Measurements from ENCODE around the gene NEGR1.

NEGR1 gene

DNA sequence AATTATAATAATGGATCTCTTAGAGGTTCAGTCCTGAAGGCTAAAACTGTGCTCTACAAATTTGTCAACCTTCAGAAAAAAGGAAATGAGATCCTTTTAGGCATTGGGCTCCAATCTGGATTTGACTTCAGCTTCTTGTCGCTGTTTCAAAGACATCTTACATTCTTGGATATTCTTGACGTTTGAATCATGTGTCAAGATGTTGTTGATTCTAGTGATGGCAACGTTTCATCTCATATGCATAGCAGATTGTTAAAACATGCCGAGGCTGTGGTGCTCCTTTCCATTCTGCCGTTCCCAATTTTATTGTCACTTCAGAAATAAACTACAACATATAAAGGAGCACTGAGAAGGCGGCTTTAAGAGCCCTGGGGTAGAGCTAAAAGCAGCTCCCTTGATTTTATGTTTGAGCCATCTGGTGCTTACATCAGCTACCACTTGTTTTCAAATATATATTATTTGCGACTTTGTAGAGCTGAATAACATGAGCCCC is 733.9 kb downstream of the NEGR1 start:
- H3K27me3 ChIP-seq (replicated peaks; ENCODE audit: control insufficient read depth, insufficient read depth, low read length, poor library complexity, severe bottlenecking): no peaks in the 10 kb centered on the region
- no peak overlapping the region for H3K4me3 ChIP-seq (ENCODE audit: insufficient read depth, low read depth, low read length, poor library complexity, severe bottlenecking)
- H3K27ac ChIP-seq (ENCODE audit: insufficient read depth, low read length, poor library complexity, severe bottlenecking): no peak overlapping the region
- no peaks in the 10 kb centered on the region for H3K36me3 ChIP-seq (ENCODE audit: control insufficient read depth, insufficient read depth, low read length)
- no peaks in the 10 kb centered on the region for H3K4me1 ChIP-seq (ENCODE audit: control insufficient read depth, insufficient read depth, low read length, poor library complexity, severe bottlenecking)
- no peak for DNase-seq
- no peaks in the 10 kb centered on the region for H3K9me3 ChIP-seq (ENCODE audit: control insufficient read depth, low read length)

GRCh38 chr1:71542155-71542554 is 740.2 kb downstream of the NEGR1 start:
- no peak overlapping the region for H3K27ac ChIP-seq (ENCODE audit: insufficient read depth, low read length, poor library complexity, severe bottlenecking)
- no peaks in the 10 kb centered on the region for H3K9me3 ChIP-seq (ENCODE audit: control insufficient read depth, low read length)
- no peak for DNase-seq
- no peaks in the 10 kb centered on the region for H3K4me1 ChIP-seq (ENCODE audit: control insufficient read depth, insufficient read depth, low read length, poor library complexity, severe bottlenecking)
- no peaks in the 10 kb centered on the region for H3K27me3 ChIP-seq (replicated peaks; ENCODE audit: control insufficient read depth, insufficient read depth, low read length, poor library complexity, severe bottlenecking)
- no peaks in the 10 kb centered on the region for H3K36me3 ChIP-seq (ENCODE audit: control insufficient read depth, insufficient read depth, low read length)
- H3K4me3 ChIP-seq (ENCODE audit: insufficient read depth, low read depth, low read length, poor library complexity, severe bottlenecking): no peak overlapping the region

DNA sequence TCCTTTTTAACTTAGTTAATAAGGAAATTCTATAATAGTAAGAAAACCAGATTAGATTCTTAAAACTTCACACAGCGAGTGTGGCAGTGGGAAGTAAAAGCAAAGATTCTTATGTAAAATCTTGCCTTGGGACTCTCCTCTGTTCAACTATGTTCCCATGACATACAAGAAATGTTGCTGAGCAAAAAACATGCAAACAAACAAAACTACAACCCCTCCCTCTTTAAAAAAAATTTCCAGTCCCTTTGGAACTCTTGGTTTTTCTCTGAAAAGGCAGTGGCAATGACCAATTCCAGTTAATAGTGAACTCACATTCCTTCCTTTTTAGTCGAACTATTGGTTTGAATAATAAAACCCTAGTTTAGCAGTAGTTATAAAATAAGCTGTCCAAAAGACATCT is 748.4 kb downstream of the NEGR1 start:
- no peak overlapping the region for H3K4me3 ChIP-seq (ENCODE audit: insufficient read depth, low read depth, low read length, poor library complexity, severe bottlenecking)
- H3K36me3 ChIP-seq (ENCODE audit: control insufficient read depth, insufficient read depth, low read length): no peaks in the 10 kb centered on the region
- no peaks in the 10 kb centered on the region for H3K4me1 ChIP-seq (ENCODE audit: control insufficient read depth, insufficient read depth, low read length, poor library complexity, severe bottlenecking)
- no peak for DNase-seq
- H3K27me3 ChIP-seq (replicated peaks; ENCODE audit: control insufficient read depth, insufficient read depth, low read length, poor library complexity, severe bottlenecking): no peaks in the 10 kb centered on the region
- no peak overlapping the region for H3K27ac ChIP-seq (ENCODE audit: insufficient read depth, low read length, poor library complexity, severe bottlenecking)
- no peaks in the 10 kb centered on the region for H3K9me3 ChIP-seq (ENCODE audit: control insufficient read depth, low read length)

DNA sequence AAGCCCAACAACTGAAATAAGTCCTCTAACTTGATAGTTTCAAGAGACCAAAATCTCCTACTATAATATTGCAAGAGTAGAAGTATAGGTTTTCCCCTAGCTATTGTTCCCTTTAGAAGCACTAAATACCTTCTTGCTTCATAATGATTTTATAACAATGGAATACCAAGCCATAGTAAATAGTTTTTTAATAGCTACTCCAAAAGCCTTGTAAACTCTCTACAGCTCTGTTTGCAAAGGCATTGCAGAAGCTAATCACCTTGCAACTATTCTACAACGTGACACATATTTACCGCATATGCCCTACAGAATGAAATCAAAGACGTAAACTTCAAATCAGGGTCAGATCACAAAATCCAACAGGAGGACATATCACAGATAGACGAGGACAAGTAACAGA is 750.0 kb downstream of the NEGR1 start:
- DNase-seq: no peak
- Histone ChIP-seq H3K4me1 (ENCODE audit: control insufficient read depth, insufficient read depth, low read length, poor library complexity, severe bottlenecking) (no peaks in the 10 kb centered on the region), H3K27ac (ENCODE audit: insufficient read depth, low read length, poor library complexity, severe bottlenecking) (no peak overlapping the region), H3K4me3 (ENCODE audit: insufficient read depth, low read depth, low read length, poor library complexity, severe bottlenecking) (no peak overlapping the region), H3K36me3 (ENCODE audit: control insufficient read depth, insufficient read depth, low read length) (no peaks in the 10 kb centered on the region), H3K9me3 (ENCODE audit: control insufficient read depth, low read length) (no peaks in the 10 kb centered on the region), H3K27me3 (replicated peaks; ENCODE audit: control insufficient read depth, insufficient read depth, low read length, poor library complexity, severe bottlenecking) (no peaks in the 10 kb centered on the region)

DNA sequence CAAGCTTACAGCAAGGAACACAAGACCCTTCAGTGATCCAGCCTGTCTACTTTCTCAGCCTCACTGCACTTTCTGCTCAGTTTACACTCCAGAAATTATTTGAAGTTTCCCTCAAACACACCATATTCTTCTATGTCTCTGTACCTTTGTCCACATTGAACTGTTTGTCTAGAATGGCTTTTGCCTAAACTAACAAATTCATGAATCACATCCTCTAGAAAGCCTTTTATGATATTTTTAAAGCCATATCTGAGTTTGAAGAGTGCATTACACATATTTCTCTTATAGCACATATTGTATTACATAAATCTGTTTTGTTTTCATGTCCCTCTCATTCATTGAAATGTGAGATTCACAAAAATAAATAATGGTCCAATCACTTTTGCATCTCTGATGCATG is 755.5 kb downstream of the NEGR1 start:
- Histone ChIP-seq H3K4me1 (ENCODE audit: control insufficient read depth, insufficient read depth, low read length, poor library complexity, severe bottlenecking) (no peaks in the 10 kb centered on the region), H3K9me3 (ENCODE audit: control insufficient read depth, low read length) (no peaks in the 10 kb centered on the region), H3K27ac (ENCODE audit: insufficient read depth, low read length, poor library complexity, severe bottlenecking) (no peak overlapping the region), H3K27me3 (replicated peaks; ENCODE audit: control insufficient read depth, insufficient read depth, low read length, poor library complexity, severe bottlenecking) (no peaks in the 10 kb centered on the region), H3K4me3 (ENCODE audit: insufficient read depth, low read depth, low read length, poor library complexity, severe bottlenecking) (no peak overlapping the region), H3K36me3 (ENCODE audit: control insufficient read depth, insufficient read depth, low read length) (no peaks in the 10 kb centered on the region)
- no peak for DNase-seq

DNA sequence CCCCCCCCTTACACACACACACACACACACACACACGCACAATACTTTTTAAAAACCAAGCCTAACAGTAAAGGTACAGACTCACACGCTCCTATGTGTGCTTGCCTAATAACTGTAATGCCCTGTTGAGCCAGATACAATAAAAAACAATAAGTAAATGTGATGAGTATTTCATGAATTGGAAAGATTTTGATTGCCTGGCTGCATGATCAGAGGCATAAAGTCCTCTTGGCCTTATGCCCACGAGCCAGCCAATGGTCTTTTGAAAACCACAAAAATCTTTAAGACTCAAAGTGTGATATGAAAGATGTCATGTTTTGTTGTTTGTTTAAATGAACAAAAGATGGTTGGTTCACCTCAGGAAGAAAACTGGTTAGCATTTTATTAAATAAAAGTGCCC is 759.6 kb downstream of the NEGR1 start:
- H3K4me3 ChIP-seq (ENCODE audit: insufficient read depth, low read depth, low read length, poor library complexity, severe bottlenecking): no peak overlapping the region
- no peak overlapping the region for H3K27ac ChIP-seq (ENCODE audit: insufficient read depth, low read length, poor library complexity, severe bottlenecking)
- no peaks in the 10 kb centered on the region for H3K27me3 ChIP-seq (replicated peaks; ENCODE audit: control insufficient read depth, insufficient read depth, low read length, poor library complexity, severe bottlenecking)
- no peaks in the 10 kb centered on the region for H3K36me3 ChIP-seq (ENCODE audit: control insufficient read depth, insufficient read depth, low read length)
- DNase-seq: no peak
- H3K4me1 ChIP-seq (ENCODE audit: control insufficient read depth, insufficient read depth, low read length, poor library complexity, severe bottlenecking): no peaks in the 10 kb centered on the region
- H3K9me3 ChIP-seq (ENCODE audit: control insufficient read depth, low read length): no peaks in the 10 kb centered on the region

GRCh38 chr1:71521655-71522264 is 760.6 kb downstream of the NEGR1 start:
- Histone ChIP-seq H3K36me3 (ENCODE audit: control insufficient read depth, insufficient read depth, low read length) (no peaks in the 10 kb centered on the region), H3K9me3 (ENCODE audit: control insufficient read depth, low read length) (no peaks in the 10 kb centered on the region), H3K4me1 (ENCODE audit: control insufficient read depth, insufficient read depth, low read length, poor library complexity, severe bottlenecking) (no peaks in the 10 kb centered on the region), H3K27ac (ENCODE audit: insufficient read depth, low read length, poor library complexity, severe bottlenecking) (no peak overlapping the region), H3K4me3 (ENCODE audit: insufficient read depth, low read depth, low read length, poor library complexity, severe bottlenecking) (no peak overlapping the region), H3K27me3 (replicated peaks; ENCODE audit: control insufficient read depth, insufficient read depth, low read length, poor library complexity, severe bottlenecking) (no peaks in the 10 kb centered on the region)
- no peak for DNase-seq

GRCh38 chr1:71511505-71511904 is 770.8 kb downstream of the NEGR1 start:
- Histone ChIP-seq H3K4me1 (ENCODE audit: control insufficient read depth, insufficient read depth, low read length, poor library complexity, severe bottlenecking) (no peaks in the 10 kb centered on the region), H3K36me3 (ENCODE audit: control insufficient read depth, insufficient read depth, low read length) (no peaks in the 10 kb centered on the region), H3K27ac (ENCODE audit: insufficient read depth, low read length, poor library complexity, severe bottlenecking) (no peak overlapping the region), H3K27me3 (replicated peaks; ENCODE audit: control insufficient read depth, insufficient read depth, low read length, poor library complexity, severe bottlenecking) (no peaks in the 10 kb centered on the region), H3K4me3 (ENCODE audit: insufficient read depth, low read depth, low read length, poor library complexity, severe bottlenecking) (no peak overlapping the region), H3K9me3 (ENCODE audit: control insufficient read depth, low read length) (peaks cover 3% of the 10 kb centered on the region)
- DNase-seq: no peak

DNA sequence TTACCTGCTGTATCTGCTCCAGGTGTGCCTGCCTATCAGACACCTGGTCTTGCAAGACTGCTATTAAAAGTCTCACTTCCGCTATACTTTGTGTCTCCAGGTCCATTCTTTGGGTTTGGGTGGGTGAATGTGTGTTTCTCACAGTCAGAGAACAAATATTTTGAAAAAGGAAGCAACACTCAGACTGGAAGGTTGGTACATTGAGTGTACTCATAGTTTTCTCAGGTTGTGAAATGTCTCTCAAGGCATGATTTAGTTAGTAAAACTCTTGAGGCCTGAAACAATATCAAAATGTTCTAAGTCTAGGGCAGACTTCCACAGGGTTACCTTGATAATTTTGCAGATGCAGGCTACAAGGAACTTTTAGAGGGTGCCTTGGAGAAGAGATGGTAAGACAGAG is 771.6 kb downstream of the NEGR1 start:
- Histone ChIP-seq H3K4me3 (ENCODE audit: insufficient read depth, low read depth, low read length, poor library complexity, severe bottlenecking) (no peak overlapping the region), H3K36me3 (ENCODE audit: control insufficient read depth, insufficient read depth, low read length) (no peaks in the 10 kb centered on the region), H3K9me3 (ENCODE audit: control insufficient read depth, low read length) (peaks cover 3% of the 10 kb centered on the region), H3K27me3 (replicated peaks; ENCODE audit: control insufficient read depth, insufficient read depth, low read length, poor library complexity, severe bottlenecking) (no peaks in the 10 kb centered on the region), H3K27ac (ENCODE audit: insufficient read depth, low read length, poor library complexity, severe bottlenecking) (no peak overlapping the region), H3K4me1 (ENCODE audit: control insufficient read depth, insufficient read depth, low read length, poor library complexity, severe bottlenecking) (no peaks in the 10 kb centered on the region)
- no peak for DNase-seq

DNA sequence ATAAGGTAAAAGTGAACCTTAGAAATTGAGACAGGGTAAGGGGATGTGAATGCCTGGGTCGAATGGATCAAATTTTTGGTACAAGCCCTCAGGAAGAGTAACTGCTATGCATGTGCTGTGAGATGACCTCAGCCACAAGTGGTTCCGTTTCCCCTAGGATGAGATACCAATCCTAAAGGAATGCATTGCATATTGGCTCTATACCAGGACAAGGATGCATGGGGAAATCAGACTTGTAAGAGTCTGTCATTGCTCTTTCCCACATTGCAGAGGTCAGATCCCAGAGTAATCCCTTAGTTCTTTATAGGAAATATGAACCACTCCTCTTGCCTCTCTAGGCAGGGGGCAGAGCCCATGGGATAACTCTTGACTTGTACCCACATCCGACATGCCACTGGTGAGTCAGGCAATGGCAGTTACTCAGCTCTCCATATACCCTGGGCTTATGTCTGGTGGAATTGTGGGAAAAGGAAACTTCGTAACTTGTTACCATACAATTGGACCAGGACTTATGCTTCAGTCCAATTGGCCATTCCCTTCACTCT is 773.2 kb downstream of the NEGR1 start:
- Histone ChIP-seq H3K27ac (ENCODE audit: insufficient read depth, low read length, poor library complexity, severe bottlenecking) (no peak overlapping the region), H3K27me3 (replicated peaks; ENCODE audit: control insufficient read depth, insufficient read depth, low read length, poor library complexity, severe bottlenecking) (no peaks in the 10 kb centered on the region), H3K4me1 (ENCODE audit: control insufficient read depth, insufficient read depth, low read length, poor library complexity, severe bottlenecking) (no peaks in the 10 kb centered on the region), H3K4me3 (ENCODE audit: insufficient read depth, low read depth, low read length, poor library complexity, severe bottlenecking) (no peak overlapping the region), H3K9me3 (ENCODE audit: control insufficient read depth, low read length) (peaks cover 3% of the 10 kb centered on the region), H3K36me3 (ENCODE audit: control insufficient read depth, insufficient read depth, low read length) (no peaks in the 10 kb centered on the region)
- DNase-seq: no peak

Data from effector memory CD4-positive, alpha-beta T cell (primary cell).